T-helper 2 cell treated with Interferon-gamma antibody and Interleukin-4, amounts not matched to agents 5 μg/mL and 100 μg/mL, for 36 hours (primary cell): ENCODE measurements around the gene ATF7.

Experiments
- DNase-seq: peaks from one replicate; pipeline ENCODE4 v3.0.0; 2021; ENCODE audit warnings: low spot score
- H3K27ac Mint-ChIP-seq: one replicate; pipeline ENCODE4 v1.8.0; 2021; ENCODE audit warnings: mild to moderate bottlenecking, mixed read lengths
- H3K27me3 Mint-ChIP-seq: one replicate; pipeline ENCODE4 v1.8.0; 2021; ENCODE audit warnings: low read depth, mixed read lengths
- H3K36me3 Mint-ChIP-seq: one replicate; pipeline ENCODE4 v1.8.0; 2021; ENCODE audit warnings: low read depth, mixed read lengths
- H3K4me1 Mint-ChIP-seq: one replicate; pipeline ENCODE4 v1.8.0; 2021; ENCODE audit warnings: low read depth, mixed read lengths
- H3K4me3 Mint-ChIP-seq: one replicate; pipeline ENCODE4 v1.8.0; 2022; ENCODE audit warnings: mild to moderate bottlenecking, moderate library complexity, mixed read lengths
- H3K9me3 Mint-ChIP-seq: one replicate; pipeline ENCODE4 v1.8.0; 2021; ENCODE audit warnings: mixed read lengths

The ATF7 gene

DNA sequence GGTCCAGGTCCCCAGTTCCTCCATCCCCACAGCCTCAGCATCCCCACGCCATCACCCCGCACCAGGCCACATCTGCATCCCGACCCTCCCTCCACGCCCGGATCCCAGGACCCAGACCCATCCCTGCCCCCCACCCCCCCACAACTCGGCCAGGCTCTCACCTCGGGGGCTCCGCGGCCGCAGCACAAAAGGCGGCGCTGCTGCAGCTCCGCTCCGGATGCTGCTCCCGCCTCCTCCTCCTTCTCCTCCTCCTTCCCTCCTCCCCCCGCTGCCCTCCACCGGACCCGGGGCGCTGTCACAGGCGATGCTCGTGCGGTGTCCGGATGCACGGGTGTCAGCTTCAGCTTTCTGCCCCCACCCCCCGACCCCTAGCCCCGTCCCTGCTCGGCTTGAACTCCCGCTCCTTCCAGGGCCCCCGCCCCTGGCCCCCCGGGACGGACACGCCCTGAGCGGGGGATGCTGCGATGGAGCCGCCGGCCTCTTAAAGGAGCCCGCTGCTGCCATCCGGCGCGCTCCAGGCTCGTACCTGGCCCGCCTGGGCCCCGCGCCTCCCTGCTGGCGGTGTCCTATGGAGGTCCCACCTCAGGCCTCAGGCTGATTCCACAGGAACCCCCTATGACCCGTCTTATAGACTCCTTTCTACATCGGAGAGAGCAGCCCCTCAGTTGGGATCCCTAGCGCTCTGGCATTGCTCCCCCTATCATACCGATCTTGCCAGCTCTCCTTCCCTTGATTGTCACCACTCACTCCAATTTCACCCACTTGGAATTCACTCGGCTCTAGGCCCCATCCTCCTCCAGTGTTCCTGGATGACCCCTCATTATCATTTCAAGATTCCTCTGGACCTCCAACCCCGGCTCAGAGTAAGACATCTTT lies 126.7 kb downstream of the ATF7 start, which contains the start of gene MAP3K12:
Gene MAP3K12 (minus strand): TSS at position 193 of the 876 bp plus-strand sequence. CDS start 12,067 bp downstream, outside the sequence.
- H3K9me3 Mint-ChIP-seq, result no peaks in the 10 kb centered on the region
- peak; percentile 68 for DNase-seq
- no peaks in the 10 kb centered on the region for H3K27me3 Mint-ChIP-seq
- H3K27ac Mint-ChIP-seq, result peak within 1 kb of the TSS; percentile 95
- peaks cover 9% of the 10 kb centered on the region for H3K36me3 Mint-ChIP-seq
- peak within 1 kb of the TSS; percentile 94 for H3K4me3 Mint-ChIP-seq
- peaks cover 32% of the 10 kb centered on the region for H3K4me1 Mint-ChIP-seq

DNA sequence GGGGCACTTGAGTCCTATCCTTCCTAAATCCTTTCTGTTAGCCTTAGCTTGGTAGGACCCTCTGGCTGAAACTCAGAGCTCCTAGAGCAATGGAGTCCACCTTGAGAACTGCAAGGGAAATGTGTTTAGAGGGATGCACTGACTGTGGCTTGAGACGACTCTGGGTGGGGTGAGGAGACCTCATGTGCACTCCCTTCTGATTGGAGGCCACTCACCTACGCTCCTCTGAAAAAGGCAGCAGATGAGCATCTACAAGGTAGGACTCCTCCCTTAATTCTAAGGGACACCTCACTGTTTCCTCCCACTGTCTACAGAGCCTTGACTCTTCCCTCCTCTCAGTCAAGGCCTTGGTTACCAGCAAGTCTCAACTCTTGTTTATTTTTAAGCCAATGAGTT lies 127.9 kb downstream of the ATF7 start:
- Mint-ChIP-seq H3K9me3 (no peaks in the 10 kb centered on the region), H3K4me3 (peak overlapping the region; percentile 94), H3K36me3 (peaks cover 6% of the 10 kb centered on the region), H3K27me3 (no peaks in the 10 kb centered on the region), H3K27ac (peak overlapping the region; percentile 95), H3K4me1 (peaks cover 41% of the 10 kb centered on the region)
- no peak for DNase-seq

DNA sequence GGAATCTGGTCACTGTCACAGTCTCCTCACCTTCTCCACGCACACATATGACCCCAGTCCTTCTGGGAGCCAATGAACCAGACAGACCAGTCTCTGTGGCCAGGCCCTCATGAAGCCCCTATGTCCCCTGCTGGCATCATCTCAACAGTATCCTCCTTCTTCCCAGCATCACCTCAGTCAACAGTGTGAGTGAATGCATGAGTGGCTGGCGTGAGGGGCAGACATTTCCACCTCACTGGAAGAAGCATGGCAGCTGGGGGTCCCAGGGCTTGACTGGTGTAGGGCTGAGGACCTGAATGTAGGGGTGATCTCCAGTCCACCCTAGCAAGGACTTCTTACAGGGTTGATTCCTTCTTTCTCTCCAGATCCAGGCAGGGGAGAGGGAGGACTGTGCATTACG lies 128.7 kb downstream of the ATF7 start:
- Mint-ChIP-seq H3K4me3 (peak overlapping the region; percentile 4), H3K27ac (no peak overlapping the region), H3K9me3 (no peaks in the 10 kb centered on the region), H3K36me3 (peaks cover 6% of the 10 kb centered on the region), H3K4me1 (peaks cover 43% of the 10 kb centered on the region), H3K27me3 (no peaks in the 10 kb centered on the region)
- no peak for DNase-seq

DNA sequence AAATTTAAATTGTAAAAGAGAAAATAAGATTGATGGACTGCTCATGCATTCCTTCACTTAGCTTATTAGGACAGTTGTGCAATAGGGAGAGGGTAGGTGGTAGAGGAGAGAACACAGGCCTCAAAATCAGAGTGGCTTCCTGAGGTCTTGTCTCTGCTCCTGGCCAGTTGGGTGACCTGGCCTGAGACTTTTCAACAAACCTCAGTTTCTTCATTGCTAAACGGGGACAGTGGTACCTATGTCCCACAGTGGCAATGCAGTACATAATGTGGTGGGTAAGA lies 129.5 kb downstream of the ATF7 start:
- no peak overlapping the region for H3K27ac Mint-ChIP-seq
- peaks cover 6% of the 10 kb centered on the region for H3K36me3 Mint-ChIP-seq
- no peaks in the 10 kb centered on the region for H3K9me3 Mint-ChIP-seq
- no peaks in the 10 kb centered on the region for H3K27me3 Mint-ChIP-seq
- peaks cover 43% of the 10 kb centered on the region for H3K4me1 Mint-ChIP-seq
- H3K4me3 Mint-ChIP-seq, result no peak overlapping the region
- no peak for DNase-seq

DNA sequence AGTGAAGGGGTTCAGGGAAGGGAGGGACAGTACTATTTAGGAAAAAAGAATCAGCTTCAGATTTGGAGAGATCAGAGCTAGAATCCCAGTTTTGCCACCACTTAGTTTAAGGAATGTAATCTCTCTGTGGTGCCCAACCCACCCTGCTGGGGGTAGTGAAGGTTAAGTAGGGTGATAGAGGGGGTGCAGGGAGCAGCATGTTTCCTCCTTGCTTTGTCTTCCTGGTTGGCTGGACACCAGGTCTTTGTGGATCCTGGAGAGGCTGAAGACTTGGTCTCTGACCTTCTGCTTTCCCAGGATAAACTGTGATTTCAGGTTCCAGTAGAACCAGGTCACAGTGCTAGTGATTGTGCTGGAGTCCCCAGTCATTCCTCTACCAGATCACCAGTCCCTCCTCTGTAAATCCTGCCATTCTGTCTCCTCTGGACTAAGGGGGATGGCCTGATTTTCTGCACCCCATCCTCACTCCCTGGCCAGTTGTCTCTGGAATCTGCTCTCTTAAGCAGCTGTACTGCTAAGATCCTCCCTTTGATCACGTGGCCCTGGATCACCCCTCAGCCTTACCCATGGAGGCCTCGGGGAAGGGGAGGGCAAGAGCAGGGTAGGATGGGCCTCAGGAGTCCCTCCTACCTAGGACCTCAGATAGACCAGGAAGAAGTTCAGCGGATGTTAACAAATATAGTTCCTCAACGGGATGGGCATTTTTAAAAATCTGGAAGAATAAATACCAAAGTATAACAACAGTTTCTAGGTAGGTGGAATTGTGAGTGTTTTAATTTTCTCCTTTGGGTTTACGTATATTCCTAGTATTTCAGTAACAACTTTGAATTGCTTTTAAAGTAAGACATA lies 130.1 kb downstream of the ATF7 start:
- H3K36me3 Mint-ChIP-seq, result peaks cover 6% of the 10 kb centered on the region
- H3K4me1 Mint-ChIP-seq, result peaks cover 43% of the 10 kb centered on the region
- no peaks in the 10 kb centered on the region for H3K9me3 Mint-ChIP-seq
- H3K27me3 Mint-ChIP-seq, result no peaks in the 10 kb centered on the region
- no peak for DNase-seq
- no peak overlapping the region for H3K27ac Mint-ChIP-seq
- no peak overlapping the region for H3K4me3 Mint-ChIP-seq

DNA sequence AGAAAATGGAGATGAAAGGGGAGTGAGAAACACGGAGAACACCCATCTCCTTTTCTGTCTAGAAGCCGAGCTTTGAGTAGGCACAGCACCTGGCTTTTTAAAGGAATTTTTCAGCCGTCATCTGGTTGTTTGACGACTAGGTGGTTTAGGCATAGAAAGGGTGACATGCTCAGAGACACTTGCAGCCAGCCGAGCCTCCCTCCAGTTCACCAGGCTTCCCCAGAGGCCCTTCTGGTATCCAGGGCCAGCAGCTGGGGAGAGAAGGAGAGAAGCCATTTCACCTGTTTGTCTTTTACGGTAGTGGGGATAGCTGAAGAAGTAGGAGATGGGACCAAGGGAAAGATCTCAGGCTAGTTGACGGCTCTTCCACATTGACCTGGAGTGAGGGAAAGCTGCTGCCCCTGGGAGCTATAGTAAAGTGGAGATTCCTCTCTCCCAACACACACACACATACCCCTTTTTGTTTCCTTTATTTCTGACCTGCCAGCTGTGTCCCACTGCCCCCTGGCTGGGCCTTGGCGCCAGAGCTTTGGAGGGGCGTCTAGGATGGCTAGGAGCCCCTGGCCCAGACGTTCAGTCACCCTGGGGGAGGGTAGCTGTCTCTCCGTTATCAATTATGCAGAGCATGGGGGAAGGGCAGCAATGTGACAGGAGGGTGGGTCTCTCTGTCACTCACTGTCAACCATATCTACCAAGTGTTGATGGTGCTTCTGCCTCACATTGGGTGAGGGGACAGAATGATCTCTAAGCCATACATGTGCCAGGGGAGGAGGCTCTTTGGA lies 132.4 kb downstream of the ATF7 start:
- DNase-seq, result no peak
- H3K27me3 Mint-ChIP-seq, result no peaks in the 10 kb centered on the region

DNA sequence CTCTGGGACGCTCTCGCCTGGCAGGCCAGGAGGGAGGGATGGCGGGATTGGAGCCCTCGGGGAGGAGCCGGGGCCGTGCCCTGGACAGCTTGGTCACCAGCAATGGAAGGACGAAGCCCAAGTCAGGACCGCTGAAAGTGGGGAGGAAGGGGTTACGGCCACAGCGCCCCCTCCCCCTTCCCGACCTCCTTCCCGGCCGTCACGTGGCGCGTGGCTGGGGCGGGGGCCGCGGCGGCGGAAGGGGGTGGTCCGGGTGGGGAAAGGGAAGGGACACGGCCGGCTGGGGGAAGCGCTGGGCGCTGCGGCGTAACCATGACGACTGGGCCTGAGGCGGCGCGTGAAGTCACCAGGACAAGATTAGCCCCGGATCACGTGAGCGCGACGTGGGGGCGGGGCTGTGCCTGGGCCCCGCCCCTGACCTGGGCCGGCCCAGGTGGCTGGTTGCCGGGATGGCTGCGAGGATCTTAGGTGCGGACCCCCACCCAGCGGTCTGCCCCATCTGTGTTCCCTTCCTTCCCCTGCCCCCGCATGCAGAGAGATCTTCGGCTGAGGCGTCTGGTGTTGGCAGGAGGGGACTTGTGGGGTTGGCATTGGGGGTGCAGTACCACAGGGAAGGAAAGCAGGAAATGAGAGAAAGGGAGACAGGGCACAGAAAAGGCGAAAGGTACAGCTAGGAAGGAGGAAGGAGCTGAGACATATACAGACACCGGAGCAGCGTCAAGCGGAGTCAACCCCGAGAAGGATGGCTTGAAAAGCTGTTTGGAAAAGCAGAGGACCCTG lies 133.2 kb downstream of the ATF7 start:
- Mint-ChIP-seq H3K4me1 (peaks cover 28% of the 10 kb centered on the region), H3K4me3 (peak overlapping the region; percentile 88), H3K27ac (peak overlapping the region; percentile 72), H3K9me3 (no peaks in the 10 kb centered on the region), H3K27me3 (no peaks in the 10 kb centered on the region), H3K36me3 (peaks cover 6% of the 10 kb centered on the region)
- DNase-seq, result peak; percentile 83

More for the DNA sequence above, 132.4 kb downstream of the ATF7 start:
- Mint-ChIP-seq H3K27ac (peak overlapping the region; percentile 72), H3K9me3 (no peaks in the 10 kb centered on the region), H3K4me1 (peaks cover 34% of the 10 kb centered on the region), H3K4me3 (peak overlapping the region; percentile 88), H3K36me3 (peaks cover 6% of the 10 kb centered on the region)

DNA sequence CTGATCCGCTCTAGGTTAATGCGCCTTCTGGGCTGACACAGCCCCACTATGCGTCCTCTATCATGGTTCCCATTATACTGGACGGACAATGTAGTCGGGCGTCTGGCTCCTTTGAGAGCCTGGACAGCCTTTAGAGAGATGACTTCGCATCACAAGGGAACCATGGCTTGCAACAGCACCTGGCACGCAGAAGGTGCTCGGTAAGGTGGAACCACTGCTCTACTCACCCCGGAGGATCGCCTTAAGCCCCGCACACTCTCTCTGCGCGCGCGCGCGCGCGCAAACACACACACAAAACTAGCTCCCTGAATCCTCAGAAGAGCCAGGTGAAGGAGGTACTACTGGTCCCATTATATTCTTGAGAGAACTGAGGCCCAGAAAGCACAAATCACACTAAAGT lies 134.0 kb downstream of the ATF7 start:
- Mint-ChIP-seq H3K9me3 (no peaks in the 10 kb centered on the region), H3K4me1 (peaks cover 21% of the 10 kb centered on the region), H3K4me3 (peak overlapping the region; percentile 71), H3K27ac (peak overlapping the region; percentile 55), H3K36me3 (peaks cover 11% of the 10 kb centered on the region), H3K27me3 (no peaks in the 10 kb centered on the region)
- DNase-seq, result no peak

DNA sequence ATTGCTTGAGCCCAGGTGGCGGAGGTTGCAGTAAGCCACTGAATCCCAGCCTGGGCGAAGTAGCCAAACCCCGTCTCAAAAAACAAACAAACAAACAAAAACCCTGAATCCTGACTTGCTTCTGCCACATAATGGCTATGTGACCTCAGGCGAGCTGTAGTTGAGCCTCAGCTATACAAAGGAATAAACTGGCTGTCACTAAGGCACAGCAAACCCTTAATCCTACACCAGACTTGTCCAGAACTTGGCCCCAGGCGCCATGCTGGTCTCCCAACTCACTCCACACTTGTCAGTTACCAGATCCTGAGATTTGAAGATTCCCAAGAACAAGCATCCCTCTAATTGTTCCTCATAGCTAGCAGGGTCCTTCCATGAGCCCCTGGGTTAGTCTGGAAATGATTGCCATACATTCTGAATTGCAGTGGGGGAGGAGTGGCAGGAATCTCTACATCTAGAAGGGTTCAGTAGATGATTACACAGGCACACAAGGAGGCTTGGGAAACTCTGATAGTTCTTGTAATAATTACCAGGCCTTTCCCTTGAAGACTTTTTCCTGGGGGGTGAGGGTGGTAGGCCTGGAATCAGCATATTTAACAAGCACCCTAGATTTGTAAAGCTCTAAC lies 136.8 kb downstream of the ATF7 start:
- Mint-ChIP-seq H3K4me1 (peaks cover 17% of the 10 kb centered on the region), H3K27ac (no peak overlapping the region), H3K4me3 (no peak overlapping the region), H3K36me3 (peaks cover 19% of the 10 kb centered on the region), H3K9me3 (no peaks in the 10 kb centered on the region), H3K27me3 (no peaks in the 10 kb centered on the region)
- no peak for DNase-seq

DNA sequence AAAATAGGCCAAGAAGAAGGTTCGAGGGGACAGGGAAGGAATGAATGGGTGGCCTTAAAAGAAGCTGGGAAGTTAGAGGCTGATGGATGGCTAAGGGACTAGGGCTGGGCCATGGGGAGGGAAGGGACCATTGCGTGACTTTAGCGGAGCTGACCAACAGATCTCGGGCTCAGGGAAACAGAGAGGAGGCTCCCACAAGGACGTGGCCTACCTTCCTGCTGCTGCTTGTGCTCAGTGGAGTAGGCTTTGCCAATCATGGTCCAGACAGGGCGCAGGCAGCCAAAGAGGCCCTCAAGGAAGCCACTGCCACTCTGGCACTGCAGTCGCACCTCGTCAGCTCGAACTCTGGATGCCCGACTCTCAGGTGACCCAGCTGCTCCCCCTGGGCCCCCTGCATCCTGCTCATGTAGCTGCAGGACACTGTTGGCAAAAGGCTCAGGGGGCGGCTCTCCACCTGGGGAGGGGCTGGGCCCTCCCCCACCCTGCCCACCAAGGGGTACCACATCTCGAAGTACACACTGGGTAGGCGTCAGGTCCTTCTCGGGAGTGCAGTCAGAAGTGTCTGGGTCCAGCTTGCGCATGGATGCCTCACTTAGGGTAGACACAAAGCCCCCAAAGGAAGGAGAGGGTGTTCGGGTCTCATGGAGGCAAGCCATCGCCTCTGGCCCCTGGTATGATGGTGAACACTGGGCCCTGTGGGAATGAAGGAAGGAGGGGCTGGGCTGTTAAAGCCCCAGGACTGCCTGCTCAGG lies 139.3 kb downstream of the ATF7 start:
- H3K27ac Mint-ChIP-seq, result no peak overlapping the region
- peaks cover 33% of the 10 kb centered on the region for H3K36me3 Mint-ChIP-seq
- no peak overlapping the region for H3K4me3 Mint-ChIP-seq
- no peak for DNase-seq
- no peaks in the 10 kb centered on the region for H3K9me3 Mint-ChIP-seq
- no peaks in the 10 kb centered on the region for H3K27me3 Mint-ChIP-seq
- H3K4me1 Mint-ChIP-seq, result no peaks in the 10 kb centered on the region

DNA sequence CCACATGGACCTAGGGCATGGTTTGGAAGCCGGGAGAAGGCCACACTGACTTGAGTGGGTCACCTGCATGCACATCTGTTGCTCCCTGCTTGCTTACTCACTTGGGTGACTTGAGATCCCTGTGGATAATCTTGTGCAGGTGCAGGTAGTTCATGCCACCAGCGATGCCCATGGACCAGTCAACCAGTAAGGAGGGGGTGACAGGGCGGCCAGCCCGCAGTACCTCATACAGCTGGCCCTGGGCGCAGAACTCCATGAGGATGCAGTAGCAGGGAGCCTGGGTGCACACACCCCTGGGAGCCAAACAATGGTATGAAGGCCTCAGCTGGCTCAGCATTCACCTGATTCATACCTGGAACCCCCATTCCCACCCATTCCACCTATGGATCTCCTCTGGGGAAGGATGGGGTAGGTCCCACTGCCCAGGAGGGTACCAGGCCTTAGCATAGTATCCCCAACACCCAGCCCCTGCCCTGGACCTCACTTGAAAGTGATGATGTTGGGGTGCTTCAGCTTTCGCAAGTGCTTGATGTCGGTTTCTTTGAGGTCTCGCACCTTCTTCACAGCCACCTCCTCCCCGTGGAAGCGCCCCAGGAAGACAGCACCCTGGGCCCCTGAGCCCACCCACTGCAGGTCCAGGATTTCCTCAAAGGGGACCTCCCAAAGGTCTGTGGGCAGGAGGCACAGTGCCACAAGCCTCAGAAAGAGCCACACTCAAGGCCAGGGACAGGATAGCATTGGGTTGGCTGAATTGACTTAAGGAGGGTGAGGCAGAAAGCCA lies 140.0 kb downstream of the ATF7 start:
- no peaks in the 10 kb centered on the region for H3K9me3 Mint-ChIP-seq
- H3K4me1 Mint-ChIP-seq, result no peaks in the 10 kb centered on the region
- H3K4me3 Mint-ChIP-seq, result no peak overlapping the region
- DNase-seq, result no peak
- H3K36me3 Mint-ChIP-seq, result peaks cover 40% of the 10 kb centered on the region
- no peak overlapping the region for H3K27ac Mint-ChIP-seq
- H3K27me3 Mint-ChIP-seq, result no peaks in the 10 kb centered on the region
